HG03196 (cell line): ENCODE results near the gene PRSS53.

Experiments used
- ATAC-seq: cut with Tn5 transposase; IDR thresholded peaks from one replicate; pipeline ENCODE4 v1.9.1; 2021; ENCODE audit not compliant: unreplicated experiment

Gene PRSS53

DNA sequence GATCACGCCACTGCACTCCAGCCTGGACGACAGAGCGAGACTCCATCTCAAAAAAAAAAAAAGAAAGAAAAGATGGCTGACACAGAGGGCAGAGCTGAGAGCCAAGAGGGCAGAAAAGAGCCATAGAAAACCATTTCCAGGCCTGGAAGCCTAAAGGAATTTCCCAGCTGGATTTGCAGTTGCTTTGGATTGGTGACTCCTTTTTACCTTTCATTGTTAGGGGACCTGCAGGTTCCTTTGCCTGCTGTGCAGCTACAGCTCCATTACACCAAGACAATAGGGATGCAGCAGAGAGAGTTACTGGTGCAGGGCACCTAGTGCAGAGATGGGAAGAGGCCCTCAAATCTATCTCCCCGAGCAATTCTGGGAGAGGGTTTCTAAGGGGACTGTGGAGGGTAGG lies 33.1 kb downstream of the PRSS53 start:
- no peak for ATAC-seq

DNA sequence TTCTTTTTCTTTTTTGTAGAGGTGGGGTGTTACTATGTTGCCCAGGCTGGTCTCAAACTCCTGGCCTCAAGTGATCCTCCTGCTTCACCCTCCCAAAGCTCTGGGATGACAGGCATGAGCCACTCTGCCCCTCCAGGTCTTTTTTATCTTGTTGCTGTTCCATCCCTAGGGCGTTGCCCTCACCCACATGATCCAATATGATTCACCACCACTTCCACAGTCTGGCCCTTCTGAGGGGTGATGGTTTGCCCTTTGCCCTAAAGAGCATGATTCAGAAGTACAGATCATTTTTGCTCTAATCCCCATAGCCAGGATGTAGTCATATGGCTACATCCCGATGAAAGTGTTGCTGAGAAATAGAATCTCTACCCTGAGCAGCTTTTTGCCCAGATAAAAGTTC lies 36.6 kb downstream of the PRSS53 start:
- ATAC-seq, result no peak

DNA sequence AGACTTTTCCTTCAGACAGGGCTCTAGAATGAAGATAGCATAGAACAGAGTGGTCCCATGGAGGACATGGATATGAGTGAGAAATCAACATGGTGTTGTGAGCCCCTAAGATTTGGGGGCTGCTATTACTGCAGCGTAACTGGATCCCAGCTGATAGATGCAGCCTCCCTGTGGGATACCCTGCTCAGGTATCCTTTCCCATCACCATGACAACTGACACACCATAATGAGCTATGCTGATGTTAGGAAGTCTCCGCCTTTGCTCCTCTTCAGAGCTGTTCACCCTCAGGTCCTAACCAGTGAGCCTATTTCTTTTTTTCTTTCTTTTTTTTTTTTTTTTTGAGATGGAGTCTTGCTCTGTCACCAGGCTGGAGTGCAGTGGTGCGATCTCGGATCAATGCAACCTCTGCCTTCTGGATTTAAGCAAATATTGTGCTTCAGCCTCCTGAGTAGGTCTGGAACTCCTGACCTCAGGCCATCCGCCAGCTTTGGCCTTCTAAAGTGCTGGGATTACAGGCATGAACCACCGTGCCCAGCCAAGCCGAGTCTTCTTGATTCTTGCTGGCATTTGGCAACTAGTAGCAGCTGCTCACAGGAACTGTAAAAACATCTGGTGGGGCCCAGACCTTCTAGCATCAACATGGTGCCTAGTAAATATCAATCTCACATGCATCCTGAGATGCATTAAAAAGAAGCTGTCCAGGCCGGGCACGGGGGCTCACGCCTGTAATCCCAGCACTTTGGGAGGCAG lies 38.3 kb downstream of the PRSS53 start:
- no peak for ATAC-seq

DNA sequence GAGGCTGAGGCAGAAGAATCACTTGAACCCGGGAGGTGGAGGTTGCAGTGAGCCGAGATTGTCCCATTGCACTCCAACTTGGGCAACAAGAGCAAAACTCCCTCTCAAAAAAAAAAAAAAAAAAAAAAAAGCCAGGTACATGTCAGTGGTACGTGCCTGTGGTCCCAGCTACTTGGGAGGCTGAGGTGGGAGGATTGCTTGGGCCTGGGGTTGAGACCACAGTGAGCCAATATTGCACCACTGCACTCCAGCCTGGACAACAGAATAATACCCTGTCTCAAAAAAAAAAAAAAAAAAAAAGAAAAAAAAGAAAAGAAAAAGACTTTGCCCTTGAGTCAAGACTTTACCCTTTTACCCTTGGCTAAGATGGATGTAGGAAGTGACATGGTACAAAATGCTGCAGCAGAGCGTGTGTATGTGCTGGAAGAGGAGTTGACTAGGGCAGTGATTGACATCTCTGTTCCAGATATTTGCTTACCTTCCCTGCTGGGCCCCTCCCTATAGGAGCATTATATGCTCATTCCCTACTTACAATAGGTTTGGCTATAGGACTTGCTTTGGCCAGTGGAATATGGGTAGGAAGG lies 44.8 kb downstream of the PRSS53 start:
- ATAC-seq, result no peak

DNA sequence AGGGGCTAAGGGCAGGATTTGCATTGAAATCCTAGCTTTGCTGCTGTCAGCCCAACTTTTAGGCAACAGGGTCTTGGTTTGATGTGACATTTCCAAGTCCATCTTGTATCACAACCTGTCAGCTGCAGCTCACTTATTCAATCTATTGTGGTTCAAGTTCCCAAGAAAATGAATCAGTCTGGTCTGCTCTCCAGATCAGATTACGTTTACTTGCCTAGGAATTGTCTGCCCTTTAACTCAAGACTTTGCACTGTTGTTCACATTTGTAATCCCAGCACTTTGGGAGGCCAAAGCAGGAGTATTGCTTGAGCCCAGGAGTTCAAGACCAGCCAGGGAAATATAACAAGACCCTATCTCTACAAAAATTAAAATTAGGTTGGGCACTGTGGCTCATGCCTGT lies 45.4 kb downstream of the PRSS53 start:
- no peak for ATAC-seq

- ATAC-seq, result no peak
These were observed 45.9 kb downstream of the PRSS53 start for GRCh38 chr16:31042866-31043265.

- ATAC-seq, result no peak
These were observed 49.8 kb downstream of the PRSS53 start for GRCh38 chr16:31038993-31039392.

GRCh38 chr16:31036691-31037090 lies 52.1 kb downstream of the PRSS53 start:
- no peak for ATAC-seq

DNA sequence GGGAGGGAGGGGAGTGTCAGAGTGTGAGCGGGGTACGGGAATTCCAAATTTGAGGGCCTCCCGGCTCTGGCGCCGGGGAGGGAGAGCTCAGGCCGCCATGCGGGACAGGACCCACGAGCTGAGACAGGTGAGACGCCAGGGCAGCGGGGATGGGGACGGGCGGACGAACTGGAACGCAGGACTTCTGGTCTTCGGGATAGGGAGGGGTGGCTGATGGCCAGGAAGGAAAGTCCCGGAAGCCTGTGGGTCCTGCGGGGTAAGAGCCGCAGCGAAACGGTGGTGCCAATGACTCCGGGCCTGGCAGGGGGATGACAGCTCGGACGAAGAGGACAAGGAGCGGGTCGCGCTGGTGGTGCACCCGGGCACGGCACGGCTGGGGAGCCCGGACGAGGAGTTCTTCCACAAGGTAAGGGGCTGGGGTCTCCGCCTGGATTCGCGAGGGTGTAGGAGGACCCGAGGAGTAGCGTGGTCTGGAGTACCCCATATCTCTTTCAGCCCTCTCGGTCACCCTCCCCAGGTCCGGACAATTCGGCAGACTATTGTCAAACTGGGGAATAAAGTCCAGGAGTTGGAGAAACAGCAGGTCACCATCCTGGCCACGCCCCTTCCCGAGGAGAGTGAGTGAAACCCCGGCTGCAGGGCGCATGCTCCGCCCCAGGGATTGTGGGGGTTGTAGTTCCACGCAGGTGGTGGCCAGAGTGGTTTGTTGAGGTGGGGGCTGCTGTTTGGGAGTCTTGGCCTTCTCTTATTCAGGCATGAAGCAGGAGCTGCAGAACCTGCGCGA lies 54.8 kb downstream of the PRSS53 start:
- ATAC-seq, result peak; percentile 48
